Brain microvascular endothelial cell (primary cell): ENCODE results near the gene MACROD2.

Experiments used
- DNase-seq: peaks from one replicate; pipeline ENCODE4 v3.0.0-alpha.2; 2020
- H3K27ac ChIP-seq: fragments of 250-450 bp; sonication (Bioruptor Pico); 2 replicates; pipeline ENCODE4 v1.5.1; 2020; ENCODE audit warnings: mild to moderate bottlenecking, moderate library complexity
- H3K27me3 ChIP-seq: fragments of 250-450 bp; sonication (Bioruptor Pico); replicated peaks from 2 replicates; pipeline ENCODE4 v1.5.1; 2020; ENCODE audit warnings: mild to moderate bottlenecking
- H3K36me3 ChIP-seq: fragments of 250-450 bp; sonication (Bioruptor Pico); replicated peaks from 2 replicates; pipeline ENCODE4 v1.5.1; 2020; ENCODE audit warnings: mild to moderate bottlenecking
- H3K4me3 ChIP-seq: 2 replicates; pipeline ENCODE4 v1.5.1; 2011; ENCODE audit warnings: low read depth, mild to moderate bottlenecking, control low read depth, low read length, moderate library complexity
- in situ Hi-C: cut with HindIII; loops from 2 replicates; pipeline ENCODE4 v1.10.0; 2017; ENCODE audit warnings: low sequenced_read_pairs, low pct_ligation_motif_present
- TF ChIP-seq, protein P1 (sequence below): IDR thresholded peaks from 2 replicates; pipeline ENCODE4 v1.5.1; 2011; ENCODE audit warnings: low read depth, mild to moderate bottlenecking, moderate library complexity, low read length, control low read depth, inconsistent platforms; ENCODE audit errors: missing control alignments

Gene MACROD2

DNA sequence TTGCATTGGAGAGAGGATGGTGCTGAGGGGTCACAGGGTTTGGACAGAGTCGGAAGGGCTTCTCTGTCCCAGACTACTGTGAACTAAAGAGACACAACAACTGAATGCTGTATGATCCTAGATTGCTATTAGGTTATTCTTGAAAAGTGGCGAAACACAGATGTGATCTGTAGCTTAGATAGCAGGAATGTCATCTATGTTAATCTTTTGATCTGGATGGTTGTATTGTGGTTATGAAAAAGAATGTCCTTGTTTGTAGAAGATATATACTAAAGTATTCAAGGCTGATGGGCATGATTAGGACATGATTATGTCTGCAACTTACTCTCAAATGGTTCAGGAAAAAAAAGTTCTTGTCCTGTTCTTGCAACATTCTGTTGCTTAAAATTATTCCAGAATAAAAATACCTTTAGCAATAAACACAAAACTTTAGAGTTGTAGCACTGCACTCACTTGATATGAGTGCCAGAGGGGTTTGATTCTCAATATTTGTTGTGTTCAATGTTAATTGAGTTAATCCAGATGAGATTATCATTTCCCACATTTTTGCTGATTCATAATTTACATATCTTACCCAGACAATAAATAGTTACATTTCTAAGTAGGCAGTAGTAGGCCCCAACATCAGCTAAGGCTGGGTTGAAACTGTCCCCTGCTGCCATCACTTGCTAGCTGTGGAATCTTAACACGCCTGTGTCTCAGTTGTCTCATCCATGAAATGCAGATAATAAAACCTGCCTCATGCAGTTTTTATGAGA is 1932.8 kb downstream of the MACROD2 start:
- H3K4me3 ChIP-seq: no peak overlapping the region
- no peaks in the 10 kb centered on the region for H3K36me3 ChIP-seq
- H3K27me3 ChIP-seq: no peaks in the 10 kb centered on the region
- TF ChIP-seq, protein P1, sequence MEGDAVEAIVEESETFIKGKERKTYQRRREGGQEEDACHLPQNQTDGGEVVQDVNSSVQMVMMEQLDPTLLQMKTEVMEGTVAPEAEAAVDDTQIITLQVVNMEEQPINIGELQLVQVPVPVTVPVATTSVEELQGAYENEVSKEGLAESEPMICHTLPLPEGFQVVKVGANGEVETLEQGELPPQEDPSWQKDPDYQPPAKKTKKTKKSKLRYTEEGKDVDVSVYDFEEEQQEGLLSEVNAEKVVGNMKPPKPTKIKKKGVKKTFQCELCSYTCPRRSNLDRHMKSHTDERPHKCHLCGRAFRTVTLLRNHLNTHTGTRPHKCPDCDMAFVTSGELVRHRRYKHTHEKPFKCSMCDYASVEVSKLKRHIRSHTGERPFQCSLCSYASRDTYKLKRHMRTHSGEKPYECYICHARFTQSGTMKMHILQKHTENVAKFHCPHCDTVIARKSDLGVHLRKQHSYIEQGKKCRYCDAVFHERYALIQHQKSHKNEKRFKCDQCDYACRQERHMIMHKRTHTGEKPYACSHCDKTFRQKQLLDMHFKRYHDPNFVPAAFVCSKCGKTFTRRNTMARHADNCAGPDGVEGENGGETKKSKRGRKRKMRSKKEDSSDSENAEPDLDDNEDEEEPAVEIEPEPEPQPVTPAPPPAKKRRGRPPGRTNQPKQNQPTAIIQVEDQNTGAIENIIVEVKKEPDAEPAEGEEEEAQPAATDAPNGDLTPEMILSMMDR: no peak
- H3K27ac ChIP-seq: no peak overlapping the region
- no peak for DNase-seq
- in situ Hi-C loops: no loop called here

DNA sequence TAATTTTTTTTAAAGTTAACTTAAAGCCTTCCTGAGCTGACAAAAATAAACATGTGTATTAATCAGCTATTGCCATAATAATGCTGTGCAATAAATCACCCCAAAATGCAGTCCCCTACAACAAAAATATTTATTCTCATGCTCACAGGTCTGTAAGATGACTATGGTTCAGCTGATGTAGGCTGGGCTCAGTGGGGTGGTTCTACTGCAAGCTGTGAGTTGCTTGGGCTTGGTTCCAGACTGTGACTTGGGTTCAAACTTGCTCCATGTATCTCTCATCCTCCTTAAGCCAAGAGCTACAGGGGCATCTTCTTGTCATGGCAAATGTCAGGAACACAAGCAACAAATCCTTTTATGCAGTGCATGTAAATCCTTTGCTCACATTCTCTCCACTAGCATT is 1933.6 kb downstream of the MACROD2 start:
- TF ChIP-seq, protein P1: no peak
- Histone ChIP-seq H3K4me3 (no peak overlapping the region), H3K27me3 (no peaks in the 10 kb centered on the region), H3K36me3 (no peaks in the 10 kb centered on the region), H3K27ac (no peak overlapping the region)
- in situ Hi-C loops: no loop called here
- DNase-seq: no peak

DNA sequence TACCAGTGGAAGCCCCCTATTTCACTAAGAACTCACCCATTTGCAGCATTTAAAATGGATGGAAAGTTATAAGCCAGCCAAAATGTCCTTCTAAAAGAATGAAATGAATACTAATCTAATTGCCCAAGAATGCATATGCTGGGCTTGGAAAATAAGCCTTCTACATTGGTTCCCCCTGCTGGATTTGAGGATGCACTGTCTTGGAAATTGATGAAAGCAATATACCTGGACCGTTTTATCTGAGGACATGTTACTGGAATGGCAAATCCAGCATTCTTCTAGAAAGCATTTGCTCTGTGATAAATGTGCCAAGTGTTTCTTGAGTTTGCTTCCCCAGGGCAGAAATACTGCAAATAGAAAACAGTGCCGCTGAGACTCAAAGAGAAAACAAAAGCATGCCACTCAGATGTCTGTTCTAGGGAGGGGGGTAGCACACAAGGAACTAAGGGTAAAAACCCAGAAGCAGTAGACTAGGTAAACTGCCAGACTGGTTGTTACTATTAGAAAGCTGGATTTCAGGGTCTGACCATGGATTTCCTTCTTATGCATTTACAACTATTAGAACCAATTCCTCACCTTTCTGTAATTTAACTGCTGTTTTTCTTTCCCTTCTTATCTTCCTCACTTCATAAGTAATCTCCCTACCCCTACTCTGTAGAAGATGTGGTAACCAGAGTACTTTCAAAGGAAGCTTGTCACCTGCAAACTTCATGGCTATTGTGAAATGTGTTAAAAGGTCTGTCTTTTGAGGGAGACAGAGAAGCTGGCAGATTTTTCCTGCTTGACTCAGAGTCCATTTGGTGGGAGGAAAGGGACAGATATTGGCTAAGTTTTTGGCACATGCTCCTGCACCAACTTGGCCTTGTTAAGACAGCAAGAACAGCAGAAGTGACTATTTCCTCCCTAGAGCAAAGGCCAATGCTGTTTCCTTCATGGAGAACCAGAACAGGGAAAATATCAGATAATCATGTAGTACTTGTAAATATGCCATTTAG is 1935.3 kb downstream of the MACROD2 start:
- Histone ChIP-seq H3K4me3 (no peak overlapping the region), H3K27ac (no peak overlapping the region), H3K36me3 (no peaks in the 10 kb centered on the region), H3K27me3 (no peaks in the 10 kb centered on the region)
- TF ChIP-seq, protein P1: peak; percentile 76
- DNase-seq: peak; percentile 26
- in situ Hi-C loops: no loop called here

DNA sequence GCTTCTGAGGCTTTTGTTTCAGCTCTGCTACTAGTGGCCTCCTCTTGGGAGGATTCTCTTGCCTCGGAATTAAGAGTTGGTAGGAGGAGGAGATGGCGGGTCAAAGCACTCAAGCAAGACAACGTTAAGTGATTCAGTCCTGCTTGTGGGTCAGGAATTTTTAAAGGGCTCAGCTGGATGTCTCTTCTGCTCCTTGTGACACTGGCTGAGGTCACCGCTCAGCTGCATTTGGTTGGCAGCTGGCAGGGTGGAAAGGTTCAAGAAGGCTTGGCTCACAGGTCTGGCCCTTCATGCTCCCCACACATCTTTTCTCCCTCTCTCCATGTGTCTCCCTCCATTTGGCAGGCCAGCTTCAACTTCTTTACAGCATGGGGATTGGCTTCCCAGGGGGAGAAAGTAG is 1936.6 kb downstream of the MACROD2 start:
- Histone ChIP-seq H3K36me3 (no peaks in the 10 kb centered on the region), H3K4me3 (no peak overlapping the region), H3K27me3 (no peaks in the 10 kb centered on the region), H3K27ac (no peak overlapping the region)
- in situ Hi-C loops: no loop called here
- TF ChIP-seq, protein P1: no peak
- DNase-seq: no peak

DNA sequence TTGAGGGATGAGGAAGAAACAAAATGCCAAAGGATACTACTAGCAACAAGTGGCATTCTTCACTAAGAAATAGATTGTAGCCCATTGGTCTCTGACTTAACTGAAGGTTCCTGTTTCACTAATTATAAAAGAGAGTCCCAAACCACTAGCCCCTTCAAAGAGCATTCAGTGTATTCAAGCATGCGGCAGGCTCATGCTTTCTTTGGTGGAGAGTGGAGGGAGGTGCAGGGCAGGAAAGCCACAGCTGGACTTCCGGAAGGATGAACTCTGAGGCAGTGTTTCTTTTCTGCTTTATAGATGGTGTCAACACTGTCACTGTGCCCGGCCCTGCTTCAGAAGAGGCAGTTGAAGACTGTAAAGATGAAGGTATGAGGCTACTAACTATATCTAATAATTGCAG is 1941.9 kb downstream of the MACROD2 start:
- DNase-seq: no peak
- Histone ChIP-seq H3K27me3 (no peaks in the 10 kb centered on the region), H3K36me3 (no peaks in the 10 kb centered on the region), H3K27ac (no peak overlapping the region), H3K4me3 (no peak overlapping the region)
- in situ Hi-C loops: no loop called here
- TF ChIP-seq, protein P1: no peak
